HG03442 (cell line): ENCODE measurements around the gene SPATS2L.

Source experiments
- ATAC-seq: cut with Tn5 transposase; IDR thresholded peaks from one replicate; pipeline ENCODE4 v1.9.1; 2021; ENCODE audit warnings: mild to moderate bottlenecking, moderate library complexity; ENCODE audit not compliant: unreplicated experiment

Gene SPATS2L

GRCh38 chr2:200296118-200296517 is 10.4 kb upstream of the SPATS2L start:
- ATAC-seq = no peak

- ATAC-seq = no peak
Observed at GRCh38 chr2:200297100-200297499, 9.4 kb upstream of the SPATS2L start.

- ATAC-seq = no peak
Observed at GRCh38 chr2:200297989-200298388, 8.5 kb upstream of the SPATS2L start.

DNA sequence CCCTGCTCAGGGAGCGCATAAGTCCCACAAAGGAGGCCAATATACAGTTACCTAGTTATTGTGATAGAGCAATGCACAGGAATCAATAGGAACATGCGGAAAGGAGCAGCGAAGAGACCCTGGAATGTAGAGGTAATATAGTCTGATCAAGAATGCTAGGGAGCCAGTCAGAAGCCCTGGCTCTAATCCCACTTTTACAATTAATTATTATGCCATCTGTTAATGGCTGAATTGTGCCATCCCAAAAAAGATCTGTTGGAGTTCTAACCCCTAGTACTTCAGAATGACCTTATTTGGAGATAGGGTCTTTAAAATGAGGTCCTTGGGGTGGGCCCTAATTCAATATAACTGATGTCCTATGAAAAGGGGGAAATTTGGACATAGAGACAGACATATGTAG is 7.7 kb upstream of the SPATS2L start:
- no peak for ATAC-seq

GRCh38 chr2:200300065-200300464 is 6.4 kb upstream of the SPATS2L start:
- no peak for ATAC-seq

GRCh38 chr2:200300638-200301314 is 5.7 kb upstream of the SPATS2L start:
- no peak for ATAC-seq

- ATAC-seq = no peak
Observed at GRCh38 chr2:200301953-200302858, 4.3 kb upstream of the SPATS2L start.

DNA sequence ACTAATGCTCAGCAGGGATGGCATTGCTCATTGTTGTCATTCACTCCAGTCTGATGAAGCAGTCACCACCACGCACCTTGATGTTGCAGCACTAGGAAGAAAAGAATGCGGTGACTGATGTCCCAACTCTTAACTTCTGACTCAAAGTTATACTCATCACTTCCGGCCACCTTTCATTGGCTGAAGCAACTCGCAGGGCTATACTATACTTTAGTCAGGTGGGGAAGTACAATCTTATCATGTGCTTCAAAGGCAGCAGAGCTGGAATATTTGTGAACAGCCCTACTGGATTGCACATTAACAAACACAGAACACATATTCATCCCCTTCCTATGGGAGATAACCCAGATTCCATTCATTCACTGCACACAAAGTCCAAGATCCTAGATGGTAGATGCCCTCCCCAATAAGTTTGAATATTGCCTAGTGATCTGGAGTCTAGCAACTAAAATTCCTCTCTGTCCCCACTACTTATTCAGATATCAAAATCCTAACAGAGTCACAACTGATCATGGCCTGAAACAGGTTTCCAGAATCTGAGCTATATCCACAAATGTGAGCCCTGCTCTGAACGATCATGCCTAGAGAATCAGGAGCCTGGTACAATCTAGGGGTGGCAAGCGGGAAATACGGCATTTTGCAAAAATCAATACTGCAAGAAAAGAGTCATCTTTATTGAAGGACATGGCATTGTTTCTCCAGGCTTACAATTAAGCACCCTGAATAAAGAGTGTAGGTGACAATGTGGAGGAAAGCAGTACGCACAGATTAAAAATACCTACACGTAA is 3.4 kb upstream of the SPATS2L start:
- ATAC-seq = no peak

DNA sequence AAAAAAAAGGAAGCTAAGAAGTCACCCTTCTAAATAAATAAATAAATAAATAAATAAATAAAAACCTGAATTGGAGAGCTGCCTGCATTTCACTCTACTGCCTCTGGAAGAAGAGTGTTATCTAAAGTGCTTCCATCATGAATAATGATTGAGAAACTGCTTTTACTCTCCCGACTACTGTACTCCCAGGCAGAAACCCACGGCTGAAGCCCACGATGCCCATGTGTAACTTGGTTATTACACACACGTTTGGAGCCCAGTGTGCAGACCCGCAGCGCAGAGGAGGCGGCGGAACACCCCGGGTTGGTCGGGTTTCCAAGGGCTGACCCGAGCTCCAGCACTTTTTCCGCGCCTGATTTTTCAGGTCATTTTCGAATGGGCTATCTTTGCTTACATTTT is 697 bp upstream of the SPATS2L start:
- ATAC-seq = no peak

DNA sequence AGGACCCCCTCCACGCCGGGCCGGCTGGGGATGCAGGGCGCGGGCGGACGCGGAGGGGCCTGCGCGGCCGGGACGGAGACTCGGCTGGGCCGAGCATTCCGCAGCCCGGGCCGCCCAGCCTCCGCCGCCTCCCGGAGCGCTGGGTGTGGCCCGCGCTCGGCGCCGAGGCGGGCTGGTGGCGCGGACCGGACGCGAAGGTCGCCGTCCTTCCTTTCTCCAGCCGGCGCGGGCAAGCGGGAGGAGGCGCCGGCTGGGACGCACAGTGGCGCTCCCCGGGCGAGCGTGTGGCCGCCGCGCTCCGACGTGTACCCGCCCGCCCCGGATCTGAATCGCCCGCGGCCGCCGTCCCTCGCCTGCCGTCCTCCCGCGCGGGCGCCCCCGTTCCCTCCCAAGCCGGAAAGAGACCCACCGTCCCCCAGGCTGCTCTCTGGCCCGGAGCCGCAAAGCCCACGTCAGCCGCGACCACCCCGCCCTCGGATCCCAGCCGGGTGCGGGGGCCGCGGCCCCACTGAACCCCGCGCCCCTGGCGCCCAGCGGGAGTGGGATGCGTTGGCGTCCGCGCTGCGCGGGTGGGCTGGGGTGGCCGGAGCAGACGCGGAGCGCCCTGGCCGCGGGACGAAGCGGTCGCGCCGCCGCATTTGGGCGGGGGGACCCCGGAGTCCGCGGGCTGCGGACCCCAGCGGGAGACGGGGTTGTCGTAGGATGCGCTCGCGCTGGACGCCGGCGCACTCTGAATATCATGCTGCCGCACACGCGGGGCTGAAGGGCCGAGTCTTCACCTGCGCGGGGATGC is 634 bp downstream of the SPATS2L start:
- ATAC-seq = peak; percentile 56

- no peak for ATAC-seq
Observed at GRCh38 chr2:200307724-200308545, 1.4 kb downstream of the SPATS2L start.

DNA sequence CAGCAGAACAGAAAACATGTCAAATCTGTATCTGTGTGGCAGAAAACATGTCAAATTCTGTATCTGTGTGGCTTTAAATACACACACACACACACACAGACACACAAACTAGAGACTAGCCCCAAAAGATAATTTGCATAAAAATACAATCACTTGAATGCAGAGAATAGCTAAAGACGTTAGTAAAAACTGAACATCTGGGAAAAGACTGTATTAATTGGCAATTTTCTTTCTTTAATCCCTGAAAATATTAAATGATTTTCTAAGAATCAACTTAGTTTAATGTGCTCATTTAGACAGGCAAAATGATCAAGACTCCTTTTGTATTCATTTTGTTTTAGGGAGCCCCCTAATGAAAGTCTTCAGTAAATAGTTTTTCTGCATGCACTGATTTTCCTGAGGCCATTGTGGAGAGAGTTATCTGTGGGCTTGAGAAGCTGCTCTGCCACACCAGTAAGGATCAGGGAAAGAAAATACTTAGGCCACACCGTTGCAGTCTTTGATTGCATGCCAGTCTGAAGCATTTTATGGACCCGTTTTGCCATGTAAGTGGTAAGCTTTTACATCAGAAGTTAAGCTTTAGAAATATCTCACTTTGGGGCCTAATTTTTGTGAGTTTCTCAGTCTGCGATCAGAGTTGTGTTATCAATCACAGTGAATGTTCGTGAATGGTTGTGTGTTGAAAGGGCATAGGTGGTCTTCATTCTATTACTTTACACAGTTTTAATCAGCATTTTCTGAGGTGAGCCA is 2.2 kb downstream of the SPATS2L start:
- no peak for ATAC-seq

- no peak for ATAC-seq
Observed at GRCh38 chr2:200309296-200310049, 3.0 kb downstream of the SPATS2L start.

- ATAC-seq = no peak
Observed at GRCh38 chr2:200310545-200310971, 4.1 kb downstream of the SPATS2L start.

DNA sequence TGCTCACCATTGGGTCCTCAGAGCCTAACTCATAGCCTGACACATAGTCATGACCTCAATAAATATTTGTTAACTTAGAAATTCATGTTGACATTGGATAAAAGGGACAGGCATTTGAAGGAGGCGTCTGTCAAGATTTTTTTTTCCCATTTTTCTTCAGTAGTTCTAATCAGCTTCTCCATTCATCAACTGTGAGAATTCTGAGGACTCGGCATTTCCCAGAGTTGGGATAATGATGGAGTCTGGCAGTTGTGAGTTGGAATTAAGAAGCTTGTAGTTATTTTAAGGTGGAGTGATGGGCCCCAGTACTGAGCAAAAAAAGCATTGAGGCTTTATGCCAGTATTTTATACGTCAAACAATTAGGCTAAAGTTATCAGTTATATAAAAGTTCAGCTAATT is 4.6 kb downstream of the SPATS2L start:
- ATAC-seq = no peak

DNA sequence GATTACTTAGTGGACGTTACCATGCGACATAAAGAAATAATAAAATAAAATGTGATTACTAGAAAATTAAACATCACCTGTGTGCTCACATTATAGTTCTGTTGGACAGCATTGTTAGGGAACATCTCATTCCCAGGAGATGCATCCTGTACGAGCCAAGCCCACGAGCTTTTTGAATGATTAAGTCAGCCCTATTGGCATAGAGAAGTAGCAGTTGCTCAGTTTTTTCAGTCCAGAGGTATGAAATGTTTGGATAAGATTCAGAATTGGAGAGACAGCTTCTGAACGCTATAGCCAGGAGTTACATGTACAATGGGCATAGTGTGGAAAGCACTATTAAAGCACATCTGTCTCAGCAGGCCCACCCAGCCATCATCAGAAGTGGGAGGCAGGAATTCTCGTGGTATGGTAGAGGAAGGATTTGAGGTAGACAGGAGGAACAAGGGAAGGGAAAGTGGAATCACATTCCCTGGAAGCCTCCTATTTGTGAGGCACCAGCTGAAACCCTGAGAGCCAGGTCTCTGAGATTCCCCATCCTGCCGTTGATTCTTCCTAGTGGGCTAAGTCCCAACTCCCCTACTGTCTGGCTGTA is 8.6 kb downstream of the SPATS2L start:
- ATAC-seq = no peak

GRCh38 chr2:200317975-200318374 is 11.5 kb downstream of the SPATS2L start:
- no peak for ATAC-seq

DNA sequence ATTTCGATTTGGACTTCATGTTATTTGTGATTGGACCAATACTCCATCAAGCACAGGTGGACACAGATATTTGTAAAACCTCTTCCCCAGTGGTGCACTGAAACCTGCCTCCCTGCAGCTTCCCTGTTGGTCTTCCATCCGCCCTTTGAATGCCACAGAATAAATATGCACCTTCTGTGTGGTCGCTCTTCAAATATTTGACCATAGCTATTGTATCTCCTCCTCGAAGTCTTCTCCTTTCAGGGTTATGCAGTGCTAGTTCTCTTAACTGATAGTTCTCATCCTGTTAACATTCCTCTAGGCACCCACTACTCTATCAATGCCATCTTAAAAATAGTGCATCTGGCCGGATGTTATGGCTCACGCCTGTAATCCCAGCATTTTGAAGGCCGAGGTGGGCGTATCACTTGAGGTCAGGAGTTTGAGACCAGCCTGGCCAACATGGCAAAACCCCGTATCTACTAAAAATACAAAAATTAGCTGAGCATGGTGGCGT is 12.5 kb downstream of the SPATS2L start:
- ATAC-seq = no peak
